Mesenchymal stem cell (in vitro differentiated cells and primary cell): ENCODE data around the gene SLC16A3.

ENCODE experiments used
- DNase-seq: peaks from one replicate; pipeline ENCODE4 v3.0.0-alpha.2; 2013
- H2AFZ ChIP-seq: one replicate; pipeline ENCODE4 v1.6.1; 2013; ENCODE audit warnings: low read depth, mild to moderate bottlenecking, control low read depth, inconsistent platforms, low read length, moderate library complexity
- H2AK5ac ChIP-seq: 2 replicates; pipeline ENCODE4 v1.6.1; 2013; ENCODE audit warnings: low read length, moderate library complexity, mild to moderate bottlenecking, inconsistent platforms; ENCODE audit not compliant: severe bottlenecking
- H2BK120ac ChIP-seq: one replicate; pipeline ENCODE4 v1.6.1; 2013; ENCODE audit warnings: low read depth, mild to moderate bottlenecking, inconsistent platforms, low read length, moderate library complexity
- H2BK12ac ChIP-seq, 2 experiments: one replicate each; pipeline ENCODE4 v1.6.1; 2013; ENCODE audit warnings: inconsistent platforms in 2 of 2, low read length in 2 of 2, mild to moderate bottlenecking in 2 of 2, moderate library complexity in 2 of 2, control low read depth in 1 of 2
- H2BK15ac ChIP-seq: one replicate; pipeline ENCODE4 v1.6.1; 2013; ENCODE audit warnings: mild to moderate bottlenecking, low read depth, inconsistent platforms; ENCODE audit not compliant: poor library complexity, severe bottlenecking
- H2BK5ac ChIP-seq: 2 replicates; pipeline ENCODE4 v1.6.1; 2013; ENCODE audit warnings: low read depth, mild to moderate bottlenecking, low read length, control low read depth, inconsistent platforms; ENCODE audit not compliant: poor library complexity, severe bottlenecking
- H3K14ac ChIP-seq, 2 experiments: one replicate each; pipeline ENCODE4 v1.6.1; 2013; ENCODE audit warnings: inconsistent platforms in 2 of 2, low read length in 2 of 2, control low read depth in 1 of 2, mild to moderate bottlenecking in 1 of 2, moderate library complexity in 1 of 2
- H3K18ac ChIP-seq, 2 experiments: one replicate each; pipeline ENCODE4 v1.6.1; 2013; ENCODE audit warnings: inconsistent platforms in 2 of 2, low read length in 2 of 2, control low read depth in 1 of 2, low read depth in 1 of 2, mild to moderate bottlenecking in 1 of 2
- H3K23ac ChIP-seq, 2 experiments: one replicate each; pipeline ENCODE4 v1.6.1; 2013; ENCODE audit warnings: inconsistent platforms in 2 of 2, low read length in 2 of 2, mild to moderate bottlenecking in 2 of 2, moderate library complexity in 2 of 2, control low read depth in 1 of 2
- H3K27ac ChIP-seq: 2 replicates; pipeline ENCODE4 v1.5.1; 2013; ENCODE audit warnings: mild to moderate bottlenecking, moderate library complexity, low read length, control low read depth, inconsistent platforms; ENCODE audit not compliant: poor library complexity, severe bottlenecking
- H3K27me3 ChIP-seq, 2 experiments: 2 replicates each; pipeline versions ENCODE4 v1.6.1 to v1.7.0; 2013; ENCODE audit warnings: low read length in 2 of 2, mild to moderate bottlenecking in 2 of 2, moderate library complexity in 2 of 2, control low read depth in 1 of 2, inconsistent platforms in 1 of 2; ENCODE audit not compliant: control insufficient read depth in 1 of 2, insufficient read depth in 1 of 2
- H3K36me3 ChIP-seq, 2 experiments: 2 replicates each; pipeline versions ENCODE4 v1.6.1 to v1.7.0; 2013; ENCODE audit warnings: low read length in 2 of 2, control low read depth in 1 of 2, inconsistent platforms in 1 of 2, low read depth in 1 of 2, mild to moderate bottlenecking in 1 of 2; ENCODE audit not compliant: insufficient read depth in 2 of 2, control insufficient read depth in 1 of 2
- H3K4ac ChIP-seq, 2 experiments: one replicate each; pipeline ENCODE4 v1.6.1; 2013; ENCODE audit warnings: inconsistent platforms in 2 of 2, low read length in 2 of 2, mild to moderate bottlenecking in 2 of 2, moderate library complexity in 2 of 2, control low read depth in 1 of 2, low read depth in 1 of 2
- H3K4me1 ChIP-seq: 2 replicates; pipeline ENCODE4 v1.6.1; 2013; ENCODE audit warnings: low read depth, low read length, control low read depth; ENCODE audit not compliant: control insufficient read depth, insufficient read depth
- H3K4me2 ChIP-seq: 2 replicates; pipeline ENCODE4 v1.6.1; 2013; ENCODE audit warnings: low read length, mild to moderate bottlenecking, inconsistent platforms; ENCODE audit not compliant: poor library complexity, severe bottlenecking
- H3K4me3 ChIP-seq, 2 experiments: 2 replicates each; pipeline versions ENCODE4 v1.5.1 to v1.7.0; 2013; ENCODE audit warnings: low read length in 2 of 2, mild to moderate bottlenecking in 2 of 2, control low read depth in 1 of 2, low read depth in 1 of 2; ENCODE audit not compliant: insufficient read depth in 1 of 2
- H3K79me1 ChIP-seq: replicated peaks from 2 replicates; pipeline ENCODE4 v1.6.1; 2013; ENCODE audit warnings: mild to moderate bottlenecking, control low read depth, low read length, inconsistent platforms; ENCODE audit not compliant: poor library complexity, severe bottlenecking
- H3K9ac ChIP-seq: 2 replicates; pipeline ENCODE4 v1.7.0; 2013; ENCODE audit warnings: mild to moderate bottlenecking, low read length, moderate library complexity
- H3K9me3 ChIP-seq: 2 replicates; pipeline ENCODE4 v1.7.0; 2013; ENCODE audit warnings: mild to moderate bottlenecking, low read length; ENCODE audit not compliant: control insufficient read depth
- H4K8ac ChIP-seq: one replicate; pipeline ENCODE4 v1.6.1; 2013; ENCODE audit warnings: inconsistent platforms, mild to moderate bottlenecking, low read length, moderate library complexity
- H4K91ac ChIP-seq: one replicate; pipeline ENCODE4 v1.6.1; 2013; ENCODE audit warnings: mild to moderate bottlenecking, low read length, inconsistent platforms
- WGBS: methylation state at CpG from one replicate; pipeline ENCODE4 v1.1.7; 2013; ENCODE audit warnings: mixed read lengths; 5-methylcytosine and 5-hydroxymethylcytosine counted together

SLC16A3 gene

DNA sequence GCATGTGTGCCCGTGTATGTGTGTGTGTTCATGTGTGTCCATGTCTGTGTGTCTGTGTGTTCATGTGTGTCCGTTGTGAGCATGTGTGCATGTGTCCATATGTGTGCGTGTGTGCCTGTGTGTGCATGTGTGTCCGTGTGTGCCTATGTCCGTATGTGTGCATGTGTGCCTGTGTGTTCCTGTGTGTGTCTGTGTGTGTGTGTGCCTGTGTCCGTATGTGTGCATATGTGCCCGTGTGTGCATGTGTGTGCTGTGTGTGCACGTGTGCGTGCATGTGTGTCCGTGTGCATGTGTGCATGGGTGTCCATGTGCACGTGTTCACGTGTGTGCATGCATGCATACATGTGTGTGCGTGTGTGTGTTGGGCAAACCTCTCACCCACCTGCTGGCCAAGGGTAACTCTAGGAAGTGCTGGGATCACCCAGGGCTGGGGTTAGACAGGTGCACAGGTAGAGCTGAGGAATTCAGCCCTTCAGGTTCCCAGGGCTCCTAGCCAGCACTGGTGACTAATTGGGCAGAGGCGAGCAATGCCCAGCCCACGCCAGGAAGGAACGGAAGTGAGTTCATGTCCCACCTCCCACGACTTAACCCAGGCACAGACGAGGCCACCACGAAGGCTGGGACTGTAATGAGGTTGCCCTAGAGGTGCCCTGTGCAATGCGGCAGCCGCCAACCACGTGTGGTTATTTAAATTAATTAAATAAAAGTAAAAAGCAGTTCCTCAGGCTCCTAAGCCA is 52.8 kb downstream of the SLC16A3 start:
- H3K18ac ChIP-seq, result no peak overlapping the region

DNA sequence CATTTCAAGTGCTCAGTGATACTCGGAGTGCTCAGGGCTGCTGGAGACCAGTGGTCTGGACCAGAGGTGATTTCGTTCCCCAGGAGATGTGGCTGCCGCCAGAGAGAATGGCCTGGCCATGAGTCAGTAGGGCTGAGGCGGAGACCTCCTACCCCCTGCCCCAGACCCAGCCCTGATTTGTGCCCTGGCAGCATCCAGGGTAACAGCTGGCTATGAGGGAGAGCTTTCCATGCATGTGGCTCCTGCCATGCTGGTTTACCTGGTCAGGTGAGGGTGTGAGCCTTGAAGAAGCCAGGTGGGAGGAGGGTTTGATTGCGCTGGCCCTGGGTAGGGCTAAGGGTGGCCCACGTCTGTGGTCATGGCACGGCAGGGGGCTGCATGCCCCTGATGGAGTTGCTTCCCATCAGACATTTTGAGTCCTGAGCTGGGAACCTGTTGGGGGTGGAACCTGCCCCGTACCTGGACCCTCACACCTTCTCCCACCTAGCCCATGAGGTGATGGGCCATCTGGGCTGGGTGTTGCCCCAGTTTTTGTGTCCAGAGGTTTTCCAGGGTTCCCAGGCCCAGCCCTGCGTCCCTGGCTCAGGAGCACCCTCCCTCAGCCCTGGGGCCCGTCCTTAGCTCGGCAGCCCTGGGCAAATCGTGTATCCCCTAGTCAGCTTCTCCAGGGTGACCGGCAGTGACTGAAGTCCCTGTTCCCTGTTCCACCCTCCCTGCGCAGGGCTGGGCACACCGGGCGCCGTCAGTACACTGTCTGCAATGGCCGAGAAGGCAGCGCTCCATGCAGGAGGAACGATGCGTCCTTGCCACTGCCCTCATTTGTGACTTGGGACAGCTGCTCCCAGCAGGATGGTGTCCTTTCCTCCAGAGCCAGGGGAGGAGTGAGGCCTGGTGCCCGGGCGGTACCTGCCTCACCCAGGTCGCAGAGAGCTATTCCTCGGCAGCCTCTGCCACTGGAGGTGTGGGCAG is 53.7 kb downstream of the SLC16A3 start:
- H2BK15ac ChIP-seq, result peak overlapping the region; percentile 34
- H3K79me1 ChIP-seq, result no peaks in the 10 kb centered on the region
- peaks cover 32% of the 10 kb centered on the region for H3K4me1 ChIP-seq
- WGBS, result 89% methylated on average over 24 of the region's 25 CpGs
- no peak for DNase-seq
- H3K23ac ChIP-seq, result no peak overlapping the region
- no peak overlapping the region for H3K4me2 ChIP-seq
- no peak overlapping the region for H3K18ac ChIP-seq
- peak overlapping the region; percentile 11 for H2BK120ac ChIP-seq
- no peaks in the 10 kb centered on the region for H3K9me3 ChIP-seq
- peak overlapping the region; percentile 53 for H4K8ac ChIP-seq
- H3K36me3 ChIP-seq, result peaks cover 5 to 6% of the 10 kb centered on the region in 2 experiments
- H2AK5ac ChIP-seq, result peak overlapping the region; percentile 24
- peak overlapping the region; percentile 38 for H3K9ac ChIP-seq
- peak overlapping the region in 1 of 2 experiments; percentile 58 for H3K14ac ChIP-seq
- peak overlapping the region; percentile 66 for H4K91ac ChIP-seq
- H2BK12ac ChIP-seq, result peak overlapping the region in 1 of 2 experiments; percentile 26
- no peak overlapping the region for H2BK5ac ChIP-seq
- no peak overlapping the region for H2AFZ ChIP-seq
- H3K27me3 ChIP-seq, result no peaks in the 10 kb centered on the region
- H3K27ac ChIP-seq, result no peak overlapping the region
- no peak overlapping the region for H3K4me3 ChIP-seq
- H3K4ac ChIP-seq, result no peak overlapping the region

More for the DNA sequence above, 52.8 kb downstream of the SLC16A3 start:
- H2BK15ac ChIP-seq, result no peak overlapping the region
- no peaks in the 10 kb centered on the region for H3K9me3 ChIP-seq
- no peak overlapping the region for H3K23ac ChIP-seq
- no peak overlapping the region for H3K4me2 ChIP-seq
- DNase-seq, result no peak
- no peak overlapping the region for H4K91ac ChIP-seq
- no peaks in the 10 kb centered on the region for H3K27me3 ChIP-seq
- WGBS, result 90% methylated on average over 17 of the region's 22 CpGs
- no peak overlapping the region for H2BK5ac ChIP-seq
- peaks cover 32% of the 10 kb centered on the region for H3K4me1 ChIP-seq
- H2BK12ac ChIP-seq, result no peak overlapping the region
- peaks cover 5 to 9% of the 10 kb centered on the region in 2 experiments for H3K36me3 ChIP-seq
- no peak overlapping the region for H3K4ac ChIP-seq
- H2AK5ac ChIP-seq, result no peak overlapping the region
- no peak overlapping the region for H2BK120ac ChIP-seq
- no peak overlapping the region for H3K4me3 ChIP-seq
- no peak overlapping the region for H2AFZ ChIP-seq
- peak overlapping the region in 1 of 2 experiments; percentile 3 for H3K14ac ChIP-seq
- peak overlapping the region; percentile 20 for H4K8ac ChIP-seq
- no peak overlapping the region for H3K27ac ChIP-seq
- peak overlapping the region; percentile 38 for H3K9ac ChIP-seq
- H3K79me1 ChIP-seq, result no peaks in the 10 kb centered on the region

DNA sequence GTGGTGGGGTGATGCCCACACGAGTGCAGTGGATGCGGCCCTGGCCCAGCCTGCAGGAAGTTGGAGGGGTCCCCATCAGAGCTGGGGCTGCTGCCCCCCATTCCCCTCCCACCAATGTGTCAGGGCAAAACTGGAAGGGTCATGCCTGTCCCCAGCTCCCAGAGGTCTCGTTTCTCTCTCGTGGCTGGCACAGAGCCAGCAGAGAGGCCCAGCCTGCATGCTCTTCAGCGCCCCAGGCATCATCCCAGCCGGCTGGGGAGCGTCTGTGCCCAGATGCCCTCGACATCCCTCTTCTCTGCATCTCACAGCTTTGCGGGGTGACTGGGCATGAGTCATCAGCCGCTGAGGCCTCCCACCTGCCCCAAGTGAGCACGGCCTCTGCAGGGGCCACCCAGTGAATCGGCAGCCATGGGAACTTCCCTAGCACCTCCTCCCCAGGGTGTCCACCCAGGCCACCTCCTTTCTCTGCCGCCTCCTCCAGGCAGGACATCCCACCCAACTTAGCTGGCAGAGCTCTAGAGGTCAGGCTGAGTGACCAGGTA is 54.4 kb downstream of the SLC16A3 start:
- no peaks in the 10 kb centered on the region for H3K9me3 ChIP-seq
- peak overlapping the region; percentile 53 for H4K8ac ChIP-seq
- peak; percentile 90 for DNase-seq
- H3K23ac ChIP-seq, result no peak overlapping the region
- no peak overlapping the region for H2AFZ ChIP-seq
- no peak overlapping the region for H3K4me3 ChIP-seq
- peak overlapping the region; percentile 11 for H2BK120ac ChIP-seq
- peak overlapping the region; percentile 9 to 79 for H3K18ac ChIP-seq
- H3K14ac ChIP-seq, result peak overlapping the region in 1 of 2 experiments; percentile 66
- H3K79me1 ChIP-seq, result no peaks in the 10 kb centered on the region
- H3K9ac ChIP-seq, result peak overlapping the region; percentile 15
- H2BK15ac ChIP-seq, result peak overlapping the region; percentile 8
- H3K4me2 ChIP-seq, result peak overlapping the region; percentile 32
- no peak overlapping the region for H2BK5ac ChIP-seq
- peak overlapping the region in 1 of 2 experiments; percentile 0 for H3K4ac ChIP-seq
- peak overlapping the region; percentile 66 for H4K91ac ChIP-seq
- H3K27ac ChIP-seq, result no peak overlapping the region
- 43% methylated on average over 13 of the region's 13 CpGs for WGBS
- H2BK12ac ChIP-seq, result peak overlapping the region in 1 of 2 experiments; percentile 74
- H3K4me1 ChIP-seq, result peaks cover 37% of the 10 kb centered on the region
- H3K36me3 ChIP-seq, result peaks cover 0 to under 1% of the 10 kb centered on the region in 2 experiments
- H3K27me3 ChIP-seq, result no peaks in the 10 kb centered on the region
- H2AK5ac ChIP-seq, result peak overlapping the region; percentile 49
